GM23338 (cell line): ENCODE measurements around the gene MAD1L1. TPM values are rescaled to one million over a fixed set of nuclear protein-coding genes. Genes with fewer than 3 reads are reported as not detected.

Experiments
- ATAC-seq: fragments of 200-7000 bp; cut with Tn5 transposase; 3 replicates; pipeline ENCODE4 v1.9.1; 2020
- DNase-seq: peaks from one replicate; pipeline ENCODE4 v3.0.0-alpha.2; 2015; ENCODE audit warnings: low spot score
- H2AFZ ChIP-seq: fragments of 200-600 bp; sonication (generic); 2 replicates; pipeline ENCODE4 v1.8.0; 2016; ENCODE audit warnings: antibody characterized with exemption, mild to moderate bottlenecking, moderate library complexity
- H3F3A ChIP-seq: fragments of 200-600 bp; sonication (generic); replicated peaks from 2 replicates; pipeline ENCODE4 v1.8.0; 2017; ENCODE audit warnings: antibody characterized with exemption, mixed run types, low read depth
- H3K27ac ChIP-seq: fragments of 200-600 bp; sonication (generic); 2 replicates; pipeline ENCODE4 v1.6.1; 2016; ENCODE audit warnings: low read depth
- H3K27me3 ChIP-seq: fragments of 200-600 bp; sonication (generic); 2 replicates; pipeline ENCODE4 v1.8.0; 2016; ENCODE audit warnings: mild to moderate bottlenecking, mixed run types, moderate library complexity; ENCODE audit not compliant: insufficient read depth
- H3K36me3 ChIP-seq: fragments of 200-600 bp; sonication (generic); 2 replicates; pipeline ENCODE4 v1.8.0; 2016; ENCODE audit warnings: mild to moderate bottlenecking; ENCODE audit not compliant: insufficient read depth
- H3K4me1 ChIP-seq: fragments of 200-600 bp; sonication (generic); 2 replicates; pipeline ENCODE4 v1.8.0; 2016; ENCODE audit warnings: mild to moderate bottlenecking, moderate library complexity; ENCODE audit not compliant: insufficient read depth
- H3K4me2 ChIP-seq: fragments of 200-600 bp; sonication (generic); 2 replicates; pipeline ENCODE4 v1.7.1; 2017; ENCODE audit warnings: mixed run types
- H3K4me3 ChIP-seq: fragments of 200-600 bp; sonication (generic); 2 replicates; pipeline ENCODE4 v1.6.1; 2016; ENCODE audit warnings: mixed run types
- H3K79me2 ChIP-seq: fragments of 200-600 bp; sonication (generic); replicated peaks from 2 replicates; pipeline ENCODE4 v1.8.0; 2017; ENCODE audit warnings: mild to moderate bottlenecking; ENCODE audit not compliant: insufficient read depth
- H3K9me2 ChIP-seq: fragments of 200-600 bp; sonication (generic); 2 replicates; pipeline ENCODE4 v1.8.0; 2017; ENCODE audit not compliant: insufficient read depth
- H4K20me1 ChIP-seq: fragments of 200-600 bp; sonication (generic); replicated peaks from 2 replicates; pipeline ENCODE4 v1.8.0; 2017; ENCODE audit warnings: mild to moderate bottlenecking; ENCODE audit not compliant: insufficient read depth
- H3K27ac Mint-ChIP-seq: 2 replicates; pipeline ENCODE4 v1.8.0; 2020; ENCODE audit warnings: inconsistent platforms, mild to moderate bottlenecking, moderate library complexity, mixed read lengths
- H3K27me3 Mint-ChIP-seq: 3 replicates; pipeline ENCODE4 v1.8.0; 2022; ENCODE audit warnings: low read depth, mild to moderate bottlenecking, moderate library complexity, mixed read lengths, inconsistent platforms; ENCODE audit not compliant: insufficient read depth, poor library complexity
- H3K36me3 Mint-ChIP-seq: 3 replicates; pipeline ENCODE4 v1.8.0; 2021; ENCODE audit warnings: low read depth, mild to moderate bottlenecking, inconsistent platforms, moderate library complexity, mixed read lengths
- H3K4me1 Mint-ChIP-seq: 3 replicates; pipeline ENCODE4 v1.8.0; 2020; ENCODE audit warnings: mild to moderate bottlenecking, inconsistent platforms, mixed read lengths
- H3K4me3 Mint-ChIP-seq: 3 replicates; pipeline ENCODE4 v1.8.0; 2021; ENCODE audit warnings: moderate library complexity, mild to moderate bottlenecking, inconsistent platforms, mixed read lengths
- H3K9me3 Mint-ChIP-seq: 3 replicates; pipeline ENCODE4 v1.8.0; 2020; ENCODE audit warnings: moderate library complexity, mild to moderate bottlenecking, inconsistent platforms, mixed read lengths
- CREB1 ChIP-seq: fragments of 250-450 bp; sonication (Bioruptor Pico); IDR thresholded peaks from 2 replicates; pipeline ENCODE4 v1.5.0; 2020; ENCODE audit warnings: low read depth, mild to moderate bottlenecking, moderate library complexity
- EZH2 ChIP-seq: fragments of 200-600 bp; sonication (generic); IDR thresholded peaks from one replicate; pipeline ENCODE4 v1.8.0; 2017; ENCODE audit warnings: antibody characterized with exemption, mild to moderate bottlenecking, low read depth; ENCODE audit not compliant: unreplicated experiment
- EZH2phosphoT487 ChIP-seq: fragments of 200-600 bp; sonication (generic); IDR thresholded peaks from one replicate; pipeline ENCODE4 v1.8.1; 2018; ENCODE audit warnings: antibody characterized with exemption; ENCODE audit not compliant: unreplicated experiment
- JUNB ChIP-seq: IDR thresholded peaks from one replicate; pipeline ENCODE4 v1.6.1; 2016; ENCODE audit warnings: antibody characterized with exemption; ENCODE audit not compliant: unreplicated experiment
- NANOG ChIP-seq: IDR thresholded peaks from 2 replicates; pipeline ENCODE4 v1.6.1; 2016; ENCODE audit warnings: antibody characterized with exemption, borderline replicate concordance
- POLR2AphosphoS5 ChIP-seq: IDR thresholded peaks from 2 replicates; pipeline ENCODE4 v1.6.1; 2016; ENCODE audit warnings: antibody characterized with exemption, low read depth
- STAT1 ChIP-seq: IDR thresholded peaks from one replicate; pipeline ENCODE4 v1.6.1; 2016; ENCODE audit warnings: antibody characterized with exemption; ENCODE audit not compliant: unreplicated experiment
- ZNF114 ChIP-seq: fragments of 250-450 bp; sonication (Bioruptor Pico); IDR thresholded peaks from 2 replicates; pipeline ENCODE4 v1.5.0; 2020; ENCODE audit warnings: mild to moderate bottlenecking, moderate library complexity
- ZNF331 ChIP-seq: fragments of 250-450 bp; sonication (Bioruptor Pico); IDR thresholded peaks from 2 replicates; pipeline ENCODE4 v1.5.0; 2020; ENCODE audit warnings: low read depth, mild to moderate bottlenecking, moderate library complexity
- polyA plus RNA-seq: library from polyadenylated mRNA; unstranded; fragments of >200 nt; fragmentation: Nextera tagmentation; extraction: Ambion mirVana; gene quantifications from 2 replicates; pipeline ENCODE4 v1.2.1, GENCODE V29; 2016
- total RNA-seq: library from RNA; depleted of rRNA; stranded (reverse); fragments of >200 nt; shearing (Covaris generic); gene quantifications from 2 replicates; pipeline ENCODE4 v1.2.3, GENCODE V29; 2014
- TF ChIP-seq, protein P1 (sequence below): IDR thresholded peaks from 2 replicates; pipeline ENCODE4 v1.6.1; 2016; ENCODE audit warnings: antibody characterized with exemption
- TF ChIP-seq, protein P2 (sequence below): fragments of 250-450 bp; sonication (Bioruptor Pico); IDR thresholded peaks from 2 replicates; pipeline ENCODE4 v1.5.0; 2020; ENCODE audit warnings: mild to moderate bottlenecking, moderate library complexity
- TF ChIP-seq, protein P3 (sequence below), 2 experiments: fragments of 200-600 bp in 1 of 2; sonication (generic) in 1 of 2; conservative IDR thresholded peaks; 2 replicates each; pipeline versions ENCODE4 v1.5.1 to v1.6.1; 2016 to 2017; ENCODE audit warnings: antibody characterized with exemption in 2 of 2, low read depth in 2 of 2, mild to moderate bottlenecking in 2 of 2, moderate library complexity in 1 of 2
- TF ChIP-seq, protein P4 (sequence below): IDR thresholded peaks from one replicate; pipeline ENCODE4 v1.6.1; 2018; ENCODE audit warnings: antibody characterized with exemption; ENCODE audit not compliant: unreplicated experiment

The MAD1L1 gene
- total and polyA plus RNA-seq, 2 experiments from 2014 or later, result 40.3 to 59.3 TPM

DNA sequence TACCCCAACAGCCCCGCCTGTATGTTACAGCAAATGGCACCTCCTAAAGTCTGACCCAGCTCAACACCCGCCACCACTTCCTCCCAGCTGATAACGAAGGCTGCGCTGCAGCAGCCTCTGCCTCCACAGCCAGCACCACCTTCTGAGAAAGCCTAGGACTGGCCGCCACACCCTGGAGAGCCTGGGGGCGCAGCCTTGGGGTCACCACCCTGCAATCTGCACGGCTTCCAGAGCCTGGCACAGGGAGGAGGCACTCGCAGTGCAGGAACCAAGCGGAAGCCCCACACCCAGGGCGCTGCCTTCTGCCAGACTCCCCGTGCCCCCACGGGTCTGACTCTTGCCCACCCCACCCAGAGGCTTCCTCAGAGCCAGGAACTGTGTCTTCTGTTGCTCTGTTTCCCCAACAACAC lies 112.5 kb downstream of the MAD1L1 start:
- no peak for TF ChIP-seq POLR2AphosphoS5
- TF ChIP-seq ZNF331 (CRISPR knock-in tag), result no peak
- TF ChIP-seq CREB1, result no peak
- TF ChIP-seq EZH2phosphoT487, result no peak
- TF ChIP-seq, protein P1, sequence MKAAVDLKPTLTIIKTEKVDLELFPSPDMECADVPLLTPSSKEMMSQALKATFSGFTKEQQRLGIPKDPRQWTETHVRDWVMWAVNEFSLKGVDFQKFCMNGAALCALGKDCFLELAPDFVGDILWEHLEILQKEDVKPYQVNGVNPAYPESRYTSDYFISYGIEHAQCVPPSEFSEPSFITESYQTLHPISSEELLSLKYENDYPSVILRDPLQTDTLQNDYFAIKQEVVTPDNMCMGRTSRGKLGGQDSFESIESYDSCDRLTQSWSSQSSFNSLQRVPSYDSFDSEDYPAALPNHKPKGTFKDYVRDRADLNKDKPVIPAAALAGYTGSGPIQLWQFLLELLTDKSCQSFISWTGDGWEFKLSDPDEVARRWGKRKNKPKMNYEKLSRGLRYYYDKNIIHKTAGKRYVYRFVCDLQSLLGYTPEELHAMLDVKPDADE, result no peak
- no peak for TF ChIP-seq ZNF114 (CRISPR knock-in tag)
- no peak for TF ChIP-seq NANOG
- TF ChIP-seq STAT1, result no peak
- TF ChIP-seq, protein P2, sequence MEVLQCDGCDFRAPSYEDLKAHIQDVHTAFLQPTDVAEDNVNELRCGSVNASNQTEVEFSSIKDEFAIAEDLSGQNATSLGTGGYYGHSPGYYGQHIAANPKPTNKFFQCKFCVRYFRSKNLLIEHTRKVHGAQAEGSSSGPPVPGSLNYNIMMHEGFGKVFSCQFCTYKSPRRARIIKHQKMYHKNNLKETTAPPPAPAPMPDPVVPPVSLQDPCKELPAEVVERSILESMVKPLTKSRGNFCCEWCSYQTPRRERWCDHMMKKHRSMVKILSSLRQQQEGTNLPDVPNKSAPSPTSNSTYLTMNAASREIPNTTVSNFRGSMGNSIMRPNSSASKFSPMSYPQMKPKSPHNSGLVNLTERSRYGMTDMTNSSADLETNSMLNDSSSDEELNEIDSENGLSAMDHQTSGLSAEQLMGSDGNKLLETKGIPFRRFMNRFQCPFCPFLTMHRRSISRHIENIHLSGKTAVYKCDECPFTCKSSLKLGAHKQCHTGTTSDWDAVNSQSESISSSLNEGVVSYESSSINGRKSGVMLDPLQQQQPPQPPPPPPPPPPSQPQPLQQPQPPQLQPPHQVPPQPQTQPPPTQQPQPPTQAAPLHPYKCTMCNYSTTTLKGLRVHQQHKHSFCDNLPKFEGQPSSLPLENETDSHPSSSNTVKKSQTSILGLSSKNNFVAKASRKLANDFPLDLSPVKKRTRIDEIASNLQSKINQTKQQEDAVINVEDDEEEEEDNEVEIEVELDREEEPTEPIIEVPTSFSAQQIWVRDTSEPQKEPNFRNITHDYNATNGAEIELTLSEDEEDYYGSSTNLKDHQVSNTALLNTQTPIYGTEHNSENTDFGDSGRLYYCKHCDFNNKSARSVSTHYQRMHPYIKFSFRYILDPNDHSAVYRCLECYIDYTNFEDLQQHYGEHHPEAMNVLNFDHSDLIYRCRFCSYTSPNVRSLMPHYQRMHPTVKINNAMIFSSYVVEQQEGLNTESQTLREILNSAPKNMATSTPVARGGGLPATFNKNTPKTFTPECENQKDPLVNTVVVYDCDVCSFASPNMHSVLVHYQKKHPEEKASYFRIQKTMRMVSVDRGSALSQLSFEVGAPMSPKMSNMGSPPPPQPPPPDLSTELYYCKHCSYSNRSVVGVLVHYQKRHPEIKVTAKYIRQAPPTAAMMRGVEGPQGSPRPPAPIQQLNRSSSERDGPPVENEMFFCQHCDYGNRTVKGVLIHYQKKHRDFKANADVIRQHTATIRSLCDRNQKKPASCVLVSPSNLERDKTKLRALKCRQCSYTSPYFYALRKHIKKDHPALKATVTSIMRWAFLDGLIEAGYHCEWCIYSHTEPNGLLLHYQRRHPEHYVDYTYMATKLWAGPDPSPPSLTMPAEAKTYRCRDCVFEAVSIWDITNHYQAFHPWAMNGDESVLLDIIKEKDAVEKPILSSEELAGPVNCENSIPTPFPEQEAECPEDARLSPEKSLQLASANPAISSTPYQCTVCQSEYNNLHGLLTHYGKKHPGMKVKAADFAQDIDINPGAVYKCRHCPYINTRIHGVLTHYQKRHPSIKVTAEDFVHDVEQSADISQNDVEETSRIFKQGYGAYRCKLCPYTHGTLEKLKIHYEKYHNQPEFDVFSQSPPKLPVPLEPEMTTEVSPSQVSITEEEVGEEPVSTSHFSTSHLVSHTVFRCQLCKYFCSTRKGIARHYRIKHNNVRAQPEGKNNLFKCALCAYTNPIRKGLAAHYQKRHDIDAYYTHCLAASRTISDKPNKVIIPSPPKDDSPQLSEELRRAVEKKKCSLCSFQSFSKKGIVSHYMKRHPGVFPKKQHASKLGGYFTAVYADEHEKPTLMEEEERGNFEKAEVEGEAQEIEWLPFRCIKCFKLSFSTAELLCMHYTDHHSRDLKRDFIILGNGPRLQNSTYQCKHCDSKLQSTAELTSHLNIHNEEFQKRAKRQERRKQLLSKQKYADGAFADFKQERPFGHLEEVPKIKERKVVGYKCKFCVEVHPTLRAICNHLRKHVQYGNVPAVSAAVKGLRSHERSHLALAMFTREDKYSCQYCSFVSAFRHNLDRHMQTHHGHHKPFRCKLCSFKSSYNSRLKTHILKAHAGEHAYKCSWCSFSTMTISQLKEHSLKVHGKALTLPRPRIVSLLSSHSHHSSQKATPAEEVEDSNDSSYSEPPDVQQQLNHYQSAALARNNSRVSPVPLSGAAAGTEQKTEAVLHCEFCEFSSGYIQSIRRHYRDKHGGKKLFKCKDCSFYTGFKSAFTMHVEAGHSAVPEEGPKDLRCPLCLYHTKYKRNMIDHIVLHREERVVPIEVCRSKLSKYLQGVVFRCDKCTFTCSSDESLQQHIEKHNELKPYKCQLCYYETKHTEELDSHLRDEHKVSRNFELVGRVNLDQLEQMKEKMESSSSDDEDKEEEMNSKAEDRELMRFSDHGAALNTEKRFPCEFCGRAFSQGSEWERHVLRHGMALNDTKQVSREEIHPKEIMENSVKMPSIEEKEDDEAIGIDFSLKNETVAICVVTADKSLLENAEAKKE, result no peak
- TF ChIP-seq, protein P3, sequence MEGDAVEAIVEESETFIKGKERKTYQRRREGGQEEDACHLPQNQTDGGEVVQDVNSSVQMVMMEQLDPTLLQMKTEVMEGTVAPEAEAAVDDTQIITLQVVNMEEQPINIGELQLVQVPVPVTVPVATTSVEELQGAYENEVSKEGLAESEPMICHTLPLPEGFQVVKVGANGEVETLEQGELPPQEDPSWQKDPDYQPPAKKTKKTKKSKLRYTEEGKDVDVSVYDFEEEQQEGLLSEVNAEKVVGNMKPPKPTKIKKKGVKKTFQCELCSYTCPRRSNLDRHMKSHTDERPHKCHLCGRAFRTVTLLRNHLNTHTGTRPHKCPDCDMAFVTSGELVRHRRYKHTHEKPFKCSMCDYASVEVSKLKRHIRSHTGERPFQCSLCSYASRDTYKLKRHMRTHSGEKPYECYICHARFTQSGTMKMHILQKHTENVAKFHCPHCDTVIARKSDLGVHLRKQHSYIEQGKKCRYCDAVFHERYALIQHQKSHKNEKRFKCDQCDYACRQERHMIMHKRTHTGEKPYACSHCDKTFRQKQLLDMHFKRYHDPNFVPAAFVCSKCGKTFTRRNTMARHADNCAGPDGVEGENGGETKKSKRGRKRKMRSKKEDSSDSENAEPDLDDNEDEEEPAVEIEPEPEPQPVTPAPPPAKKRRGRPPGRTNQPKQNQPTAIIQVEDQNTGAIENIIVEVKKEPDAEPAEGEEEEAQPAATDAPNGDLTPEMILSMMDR (conservative IDR thresholded peaks at IDR 0.05; ENCODE audit: low read depth in 2 of 2), result no peak
- TF ChIP-seq EZH2, result no peak
- no peak for TF ChIP-seq JUNB
- TF ChIP-seq, protein P4, sequence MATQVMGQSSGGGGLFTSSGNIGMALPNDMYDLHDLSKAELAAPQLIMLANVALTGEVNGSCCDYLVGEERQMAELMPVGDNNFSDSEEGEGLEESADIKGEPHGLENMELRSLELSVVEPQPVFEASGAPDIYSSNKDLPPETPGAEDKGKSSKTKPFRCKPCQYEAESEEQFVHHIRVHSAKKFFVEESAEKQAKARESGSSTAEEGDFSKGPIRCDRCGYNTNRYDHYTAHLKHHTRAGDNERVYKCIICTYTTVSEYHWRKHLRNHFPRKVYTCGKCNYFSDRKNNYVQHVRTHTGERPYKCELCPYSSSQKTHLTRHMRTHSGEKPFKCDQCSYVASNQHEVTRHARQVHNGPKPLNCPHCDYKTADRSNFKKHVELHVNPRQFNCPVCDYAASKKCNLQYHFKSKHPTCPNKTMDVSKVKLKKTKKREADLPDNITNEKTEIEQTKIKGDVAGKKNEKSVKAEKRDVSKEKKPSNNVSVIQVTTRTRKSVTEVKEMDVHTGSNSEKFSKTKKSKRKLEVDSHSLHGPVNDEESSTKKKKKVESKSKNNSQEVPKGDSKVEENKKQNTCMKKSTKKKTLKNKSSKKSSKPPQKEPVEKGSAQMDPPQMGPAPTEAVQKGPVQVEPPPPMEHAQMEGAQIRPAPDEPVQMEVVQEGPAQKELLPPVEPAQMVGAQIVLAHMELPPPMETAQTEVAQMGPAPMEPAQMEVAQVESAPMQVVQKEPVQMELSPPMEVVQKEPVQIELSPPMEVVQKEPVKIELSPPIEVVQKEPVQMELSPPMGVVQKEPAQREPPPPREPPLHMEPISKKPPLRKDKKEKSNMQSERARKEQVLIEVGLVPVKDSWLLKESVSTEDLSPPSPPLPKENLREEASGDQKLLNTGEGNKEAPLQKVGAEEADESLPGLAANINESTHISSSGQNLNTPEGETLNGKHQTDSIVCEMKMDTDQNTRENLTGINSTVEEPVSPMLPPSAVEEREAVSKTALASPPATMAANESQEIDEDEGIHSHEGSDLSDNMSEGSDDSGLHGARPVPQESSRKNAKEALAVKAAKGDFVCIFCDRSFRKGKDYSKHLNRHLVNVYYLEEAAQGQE, result no peak
- no peaks in the 10 kb centered on the region for H4K20me1 ChIP-seq
- no peaks in the 10 kb centered on the region; the same call in 2 of the 3 replicates for H3K36me3 Mint-ChIP-seq
- peaks cover 14% of the 10 kb centered on the region for H3K27me3 Mint-ChIP-seq
- H3K9me2 ChIP-seq, result no peaks in the 10 kb centered on the region
- no peak overlapping the region; the same call in 2 of the 3 replicates for H3K4me3 Mint-ChIP-seq
- no peaks in the 10 kb centered on the region for H3K4me1 Mint-ChIP-seq
- no peaks in the 10 kb centered on the region for H3K27me3 ChIP-seq
- no peak overlapping the region for H3K4me3 ChIP-seq
- ATAC-seq (no peak), DNase-seq (no peak)
- H3K4me2 ChIP-seq, result no peak overlapping the region
- H2AFZ ChIP-seq, result no peak overlapping the region
- H3F3A ChIP-seq, result no peaks in the 10 kb centered on the region
- H3K36me3 ChIP-seq, result no peaks in the 10 kb centered on the region
- peak overlapping the region; percentile 68 for H3K27ac Mint-ChIP-seq
- no peaks in the 10 kb centered on the region for H3K4me1 ChIP-seq
- H3K79me2 ChIP-seq, result no peaks in the 10 kb centered on the region
- H3K27ac ChIP-seq, result no peak overlapping the region
- no peaks in the 10 kb centered on the region for H3K9me3 Mint-ChIP-seq
